Measurements from ENCODE around the gene WWOX. TPM values are rescaled to one million over a fixed set of nuclear protein-coding genes. Genes with fewer than 3 reads are reported as not detected.

WWOX gene
- total RNA-seq, 2 experiments from 2014 or later: 16.6 to 19.0 TPM

- DNase-seq: no peak
- Mint-ChIP-seq H3K27ac (no peak overlapping the region), H3K4me3 (no peak overlapping the region), H3K9me3 (peaks cover 1% of the 10 kb centered on the region), H3K36me3 (ENCODE audit: low read depth) (peaks cover 6% of the 10 kb centered on the region), H3K27me3 (no peaks in the 10 kb centered on the region), H3K4me1 (peaks cover 13% of the 10 kb centered on the region)
- CTCF ChIA-PET: interaction anchor here (0.7 to 3.8 kb wide), 12 partner anchors 42 to 895 kb away, joined by 3 to 50 read pairs (median 5); no protein-coding TSS in a partner anchor
- POLR2A ChIA-PET: interaction anchor here (0.7 to 5.4 kb wide), 6 partner anchors 36 to 894 kb away, joined by 3 to 37 read pairs (median 5); partner anchors contain the start of gene MAF
Measured at GRCh38 chr16:78706637-78707036, 607.2 kb downstream of the WWOX start.

- Mint-ChIP-seq H3K9me3 (peaks cover 1% of the 10 kb centered on the region), H3K36me3 (ENCODE audit: low read depth) (peaks cover 6% of the 10 kb centered on the region), H3K4me3 (no peak overlapping the region), H3K27ac (no peak overlapping the region), H3K27me3 (no peaks in the 10 kb centered on the region), H3K4me1 (peaks cover 13% of the 10 kb centered on the region)
- DNase-seq: no peak
- POLR2A ChIA-PET: interaction anchor here (1.4 kb wide), 1 partner anchor 889 kb away, joined by 3 read pairs; no protein-coding TSS in a partner anchor
- CTCF ChIA-PET: no interaction called here
Measured at GRCh38 chr16:78709137-78709884, 609.9 kb downstream of the WWOX start.

- Mint-ChIP-seq H3K9me3 (peaks cover 3% of the 10 kb centered on the region), H3K4me3 (no peak overlapping the region), H3K27me3 (peaks cover 3% of the 10 kb centered on the region), H3K36me3 (ENCODE audit: low read depth) (peaks cover 2% of the 10 kb centered on the region), H3K27ac (no peak overlapping the region), H3K4me1 (peaks cover 2% of the 10 kb centered on the region)
- CTCF ChIA-PET: no interaction called here
- POLR2A ChIA-PET: no interaction called here
- no peak for DNase-seq
Measured at GRCh38 chr16:78715106-78715505, 615.7 kb downstream of the WWOX start.

- ChIA-PET POLR2A (no interaction called here), CTCF (no interaction called here)
- Mint-ChIP-seq H3K27ac (no peak overlapping the region), H3K4me3 (no peak overlapping the region), H3K9me3 (peaks cover 3% of the 10 kb centered on the region), H3K36me3 (ENCODE audit: low read depth) (peaks cover 2% of the 10 kb centered on the region), H3K4me1 (peaks cover 2% of the 10 kb centered on the region), H3K27me3 (peaks cover 3% of the 10 kb centered on the region)
- DNase-seq: no peak
Measured at GRCh38 chr16:78715673-78716072, 616.2 kb downstream of the WWOX start.

- H3K9me3 Mint-ChIP-seq: peaks cover 3% of the 10 kb centered on the region
- H3K4me1 Mint-ChIP-seq: peaks cover 2% of the 10 kb centered on the region
- DNase-seq: no peak
- peaks cover 2% of the 10 kb centered on the region for H3K36me3 Mint-ChIP-seq (ENCODE audit: low read depth)
- ChIA-PET CTCF (no interaction called here), POLR2A (no interaction called here)
- no peak overlapping the region for H3K4me3 Mint-ChIP-seq
- no peak overlapping the region for H3K27ac Mint-ChIP-seq
- H3K27me3 Mint-ChIP-seq: peaks cover 3% of the 10 kb centered on the region
Measured at GRCh38 chr16:78718141-78718540, 618.7 kb downstream of the WWOX start.

GRCh38 chr16:78720416-78720815, 621.0 kb downstream of the WWOX start:
- Mint-ChIP-seq H3K9me3 (peaks cover 3% of the 10 kb centered on the region), H3K4me3 (no peak overlapping the region), H3K27me3 (peaks cover 3% of the 10 kb centered on the region), H3K36me3 (ENCODE audit: low read depth) (peaks cover 2% of the 10 kb centered on the region), H3K27ac (no peak overlapping the region), H3K4me1 (peaks cover 2% of the 10 kb centered on the region)
- ChIA-PET POLR2A (no interaction called here), CTCF (no interaction called here)
- DNase-seq: no peak

- H3K27me3 Mint-ChIP-seq: no peaks in the 10 kb centered on the region
- H3K27ac Mint-ChIP-seq: no peak overlapping the region
- POLR2A ChIA-PET: no interaction called here
- CTCF ChIA-PET: no interaction called here
- no peak for DNase-seq
- H3K4me3 Mint-ChIP-seq: no peak overlapping the region
- H3K4me1 Mint-ChIP-seq: no peaks in the 10 kb centered on the region
- no peaks in the 10 kb centered on the region for H3K36me3 Mint-ChIP-seq (ENCODE audit: low read depth)
- H3K9me3 Mint-ChIP-seq: peaks cover 4% of the 10 kb centered on the region
Measured at GRCh38 chr16:78727536-78727935, 628.1 kb downstream of the WWOX start.

GRCh38 chr16:78729687-78730086, 630.2 kb downstream of the WWOX start:
- H3K4me3 Mint-ChIP-seq: no peak overlapping the region
- no peaks in the 10 kb centered on the region for H3K27me3 Mint-ChIP-seq
- no peaks in the 10 kb centered on the region for H3K4me1 Mint-ChIP-seq
- no peak overlapping the region for H3K27ac Mint-ChIP-seq
- no peaks in the 10 kb centered on the region for H3K36me3 Mint-ChIP-seq (ENCODE audit: low read depth)
- ChIA-PET POLR2A (no interaction called here), CTCF (no interaction called here)
- H3K9me3 Mint-ChIP-seq: peaks cover 4% of the 10 kb centered on the region
- no peak for DNase-seq

- Mint-ChIP-seq H3K36me3 (ENCODE audit: low read depth) (no peaks in the 10 kb centered on the region), H3K4me1 (peaks cover 6% of the 10 kb centered on the region), H3K9me3 (peaks cover 3% of the 10 kb centered on the region), H3K27ac (no peak overlapping the region), H3K27me3 (no peaks in the 10 kb centered on the region), H3K4me3 (no peak overlapping the region)
- POLR2A ChIA-PET: no interaction called here
- no peak for DNase-seq
- CTCF ChIA-PET: interaction anchor here (0.7 kb wide), 1 partner anchor 1038 kb away, joined by 3 read pairs; no protein-coding TSS in a partner anchor
Measured at GRCh38 chr16:78731785-78732184, 632.3 kb downstream of the WWOX start.

- Mint-ChIP-seq H3K36me3 (ENCODE audit: low read depth) (no peaks in the 10 kb centered on the region), H3K4me1 (peaks cover 6% of the 10 kb centered on the region), H3K4me3 (no peak overlapping the region), H3K27me3 (no peaks in the 10 kb centered on the region), H3K27ac (no peak overlapping the region), H3K9me3 (peaks cover 3% of the 10 kb centered on the region)
- ChIA-PET CTCF (no interaction called here), POLR2A (no interaction called here)
- no peak for DNase-seq
Measured at GRCh38 chr16:78732696-78733095, 633.2 kb downstream of the WWOX start.

GRCh38 chr16:78735337-78735736, 635.9 kb downstream of the WWOX start:
- ChIA-PET POLR2A (no interaction called here), CTCF (no interaction called here)
- no peaks in the 10 kb centered on the region for H3K27me3 Mint-ChIP-seq
- peaks cover 3% of the 10 kb centered on the region for H3K9me3 Mint-ChIP-seq
- no peak for DNase-seq
- no peaks in the 10 kb centered on the region for H3K36me3 Mint-ChIP-seq (ENCODE audit: low read depth)
- H3K4me1 Mint-ChIP-seq: peaks cover 6% of the 10 kb centered on the region
- no peak overlapping the region for H3K4me3 Mint-ChIP-seq
- H3K27ac Mint-ChIP-seq: no peak overlapping the region

- H3K4me1 Mint-ChIP-seq: peaks cover 15% of the 10 kb centered on the region
- no peak overlapping the region for H3K27ac Mint-ChIP-seq
- no peak overlapping the region for H3K4me3 Mint-ChIP-seq
- peaks cover 3% of the 10 kb centered on the region for H3K9me3 Mint-ChIP-seq
- CTCF ChIA-PET: no interaction called here
- POLR2A ChIA-PET: no interaction called here
- no peaks in the 10 kb centered on the region for H3K36me3 Mint-ChIP-seq (ENCODE audit: low read depth)
- DNase-seq: no peak
- H3K27me3 Mint-ChIP-seq: no peaks in the 10 kb centered on the region
Measured at GRCh38 chr16:78737630-78738029, 638.2 kb downstream of the WWOX start.

GRCh38 chr16:78738557-78738956, 639.1 kb downstream of the WWOX start:
- CTCF ChIA-PET: interaction anchor here (0.6 kb wide), 1 partner anchor 304 kb away, joined by 3 read pairs; no protein-coding TSS in a partner anchor
- H3K9me3 Mint-ChIP-seq: peaks cover 3% of the 10 kb centered on the region
- H3K4me3 Mint-ChIP-seq: no peak overlapping the region
- no peak overlapping the region for H3K27ac Mint-ChIP-seq
- POLR2A ChIA-PET: no interaction called here
- H3K27me3 Mint-ChIP-seq: no peaks in the 10 kb centered on the region
- no peak for DNase-seq
- peaks cover 24% of the 10 kb centered on the region for H3K4me1 Mint-ChIP-seq
- no peaks in the 10 kb centered on the region for H3K36me3 Mint-ChIP-seq (ENCODE audit: low read depth)

GRCh38 chr16:78740269-78740668, 640.8 kb downstream of the WWOX start:
- Mint-ChIP-seq H3K27ac (no peak overlapping the region), H3K4me1 (peaks cover 30% of the 10 kb centered on the region), H3K9me3 (peaks cover 3% of the 10 kb centered on the region), H3K27me3 (no peaks in the 10 kb centered on the region), H3K4me3 (no peak overlapping the region), H3K36me3 (ENCODE audit: low read depth) (no peaks in the 10 kb centered on the region)
- no peak for DNase-seq
- POLR2A ChIA-PET: no interaction called here
- CTCF ChIA-PET: no interaction called here

Data from activated CD4-positive, alpha-beta memory T cell treated with anti-CD3 and anti-CD28 coated beads, Interleukin-2, amount 10 ng/mL, durations not matched to agents 7 days and 5 days (primary cell).